ENCODE data around the gene SIN3B. TPM values are rescaled to one million over a fixed set of nuclear protein-coding genes. Genes with fewer than 3 reads are reported as not detected.
"Not testable (repeated sequence)": the region's sequence is repeated elsewhere in the genome, so short reads cannot be mapped to it uniquely, and the experiment has no call there.

Gene SIN3B
- total RNA-seq, 1 experiment from 2014 or later, result 18.8 TPM

DNA sequence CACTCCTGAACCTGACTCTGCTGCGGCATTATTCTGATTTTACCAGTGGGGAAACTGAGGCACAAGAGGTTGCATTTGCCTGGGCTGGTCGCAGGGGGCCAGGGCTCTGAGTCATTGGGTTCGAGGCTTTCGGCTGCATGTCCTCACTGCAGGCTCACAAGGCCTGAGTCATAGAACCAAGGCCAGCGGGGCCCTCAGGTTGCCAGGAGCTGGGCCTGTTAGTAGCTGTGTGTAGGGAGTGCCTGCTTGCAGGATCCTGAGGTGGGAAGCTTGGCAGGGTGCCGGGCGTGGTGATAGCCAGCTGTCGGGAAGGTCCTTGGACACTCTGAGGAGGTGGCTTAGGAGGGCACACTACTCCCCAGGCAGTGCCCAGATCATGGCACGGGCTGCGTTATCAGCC, 38.0 kb downstream of the SIN3B start:
- Histone ChIP-seq H3K36me3 (peaks cover 91% of the 10 kb centered on the region), H3K4me3 (no peak overlapping the region), H3K9me3 (replicated peaks) (no peaks in the 10 kb centered on the region), H3K27me3 (replicated peaks) (no peaks in the 10 kb centered on the region), H3K27ac (no peak overlapping the region), H3K4me1 (replicated peaks) (no peaks in the 10 kb centered on the region)
- DNase-seq (ENCODE audit: low read depth in 1 of 2, low spot score in 2 of 2), result no peak

DNA sequence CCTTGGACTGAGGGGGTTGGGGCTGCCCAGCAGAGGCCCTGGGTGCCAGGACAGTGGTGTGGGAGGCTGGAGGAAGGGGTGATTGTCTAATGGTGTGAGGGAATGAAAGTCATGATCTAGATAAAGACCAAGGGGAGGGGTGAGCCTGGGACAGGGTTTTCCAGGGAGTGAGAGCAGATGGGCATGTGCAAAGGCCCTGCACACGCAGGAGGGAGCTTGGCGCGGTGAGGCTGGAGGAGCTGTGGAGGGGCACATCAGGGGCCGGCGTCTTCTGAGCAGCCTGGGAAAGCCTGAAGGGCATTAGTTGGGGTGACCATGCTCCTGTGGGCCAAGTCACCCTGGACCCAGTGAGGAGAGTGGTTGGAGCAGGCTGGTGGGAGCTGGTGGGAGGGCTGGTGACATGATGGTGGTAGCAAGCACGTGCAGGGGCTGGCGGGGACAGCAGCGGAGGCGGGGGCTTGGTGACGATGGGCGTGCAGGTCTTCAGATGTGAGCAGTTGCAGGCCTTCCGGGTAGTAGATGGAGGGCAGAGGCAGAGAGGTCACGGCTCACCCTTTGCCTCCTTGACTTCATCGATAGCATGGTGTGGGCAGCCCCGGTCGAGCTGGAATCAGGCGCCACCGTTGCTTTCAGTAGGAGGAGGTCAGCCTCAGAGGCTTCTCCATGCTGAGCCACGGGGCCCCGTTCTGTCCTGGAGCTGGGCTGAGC, 39.4 kb downstream of the SIN3B start:
- peaks cover 92% of the 10 kb centered on the region for H3K36me3 ChIP-seq
- H3K27ac ChIP-seq, result no peak overlapping the region
- H3K27me3 ChIP-seq (replicated peaks), result no peaks in the 10 kb centered on the region
- no peaks in the 10 kb centered on the region for H3K9me3 ChIP-seq (replicated peaks)
- no peak overlapping the region for H3K4me3 ChIP-seq
- H3K4me1 ChIP-seq (replicated peaks), result no peaks in the 10 kb centered on the region
- DNase-seq (ENCODE audit: low read depth in 1 of 2, low spot score in 2 of 2), result no peak

DNA sequence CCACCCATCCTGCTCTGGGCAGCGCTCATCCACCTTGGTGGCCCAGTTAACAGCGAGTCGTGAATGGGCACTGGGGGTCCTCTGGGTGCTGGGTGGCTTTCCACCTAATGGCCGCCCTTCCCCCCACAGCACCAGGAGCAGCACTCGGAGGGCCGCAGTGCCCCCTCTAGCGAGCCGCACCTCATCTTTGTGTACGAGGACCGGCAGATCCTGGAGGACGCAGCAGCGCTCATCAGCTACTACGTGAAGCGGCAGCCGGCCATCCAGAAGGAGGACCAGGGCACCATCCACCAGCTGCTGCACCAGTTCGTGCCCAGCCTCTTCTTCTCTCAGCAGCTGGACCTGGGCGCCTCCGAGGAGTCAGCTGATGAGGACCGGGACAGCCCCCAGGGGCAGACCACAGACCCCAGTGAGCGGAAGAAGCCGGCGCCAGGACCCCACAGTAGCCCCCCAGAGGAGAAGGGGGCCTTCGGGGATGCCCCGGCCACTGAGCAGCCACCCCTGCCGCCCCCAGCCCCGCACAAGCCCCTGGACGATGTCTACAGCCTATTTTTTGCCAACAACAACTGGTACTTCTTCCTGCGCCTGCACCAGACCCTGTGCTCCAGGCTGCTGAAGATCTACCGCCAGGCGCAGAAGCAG, 40.3 kb downstream of the SIN3B start:
- Histone ChIP-seq H3K4me3 (no peak overlapping the region), H3K4me1 (replicated peaks) (no peaks in the 10 kb centered on the region), H3K27ac (no peak overlapping the region), H3K9me3 (replicated peaks) (no peaks in the 10 kb centered on the region), H3K27me3 (replicated peaks) (no peaks in the 10 kb centered on the region), H3K36me3 (peaks cover 94% of the 10 kb centered on the region)
- no peak for DNase-seq (ENCODE audit: low read depth in 1 of 2, low spot score in 2 of 2)

GRCh38 chr19:16871871-16872270, 42.7 kb downstream of the SIN3B start:
- H3K27ac ChIP-seq, result no peak overlapping the region
- no peak for DNase-seq (ENCODE audit: low read depth in 1 of 2, low spot score in 2 of 2)
- no peaks in the 10 kb centered on the region for H3K4me1 ChIP-seq (replicated peaks)
- peaks cover 85% of the 10 kb centered on the region for H3K36me3 ChIP-seq
- no peaks in the 10 kb centered on the region for H3K27me3 ChIP-seq (replicated peaks)
- H3K4me3 ChIP-seq, result no peak overlapping the region
- H3K9me3 ChIP-seq (replicated peaks), result no peaks in the 10 kb centered on the region

DNA sequence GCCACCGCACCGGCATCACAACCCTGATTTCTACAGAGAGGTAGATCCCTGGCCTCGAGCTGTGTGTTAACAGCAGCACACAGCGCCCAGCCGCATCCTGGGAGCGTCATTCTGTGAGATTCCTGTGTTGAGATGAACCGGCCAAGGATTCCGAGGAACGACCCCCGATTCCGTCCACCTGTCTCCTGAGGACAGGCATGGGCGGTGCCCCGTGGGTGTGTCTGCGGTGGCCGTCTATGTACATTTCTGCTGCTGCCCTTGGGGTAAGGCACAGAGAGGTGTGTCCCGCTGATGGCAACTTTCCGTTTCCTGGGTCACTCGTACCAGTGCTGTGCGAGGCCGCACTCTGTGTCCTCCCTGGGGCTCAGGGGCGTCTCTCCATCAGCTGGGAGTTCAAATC, 43.5 kb downstream of the SIN3B start:
- Histone ChIP-seq H3K27ac (no peak overlapping the region), H3K4me3 (no peak overlapping the region), H3K36me3 (peaks cover 85% of the 10 kb centered on the region), H3K9me3 (replicated peaks) (no peaks in the 10 kb centered on the region), H3K4me1 (replicated peaks) (no peaks in the 10 kb centered on the region), H3K27me3 (replicated peaks) (no peaks in the 10 kb centered on the region)
- DNase-seq (ENCODE audit: low read depth in 1 of 2, low spot score in 2 of 2), result no peak

DNA sequence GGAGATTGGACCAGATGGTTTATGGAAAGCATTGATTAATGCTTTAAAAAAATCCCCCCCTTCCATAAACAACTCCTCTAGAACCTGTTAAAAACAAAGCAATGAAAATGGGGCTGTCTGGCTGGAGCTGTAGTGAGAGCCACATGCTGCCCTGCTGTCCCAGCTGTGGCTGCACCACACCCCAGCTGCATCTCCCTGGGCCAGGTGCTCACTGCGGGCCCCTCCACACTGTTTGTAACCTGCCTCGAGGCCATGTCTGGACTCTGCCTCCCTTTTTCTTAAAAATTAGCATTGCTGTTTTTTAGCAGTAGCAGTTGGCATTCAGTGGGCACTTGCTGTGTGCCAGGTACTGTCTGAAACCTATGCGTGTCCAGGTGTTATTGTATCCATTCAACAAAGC, 44.4 kb downstream of the SIN3B start:
- Histone ChIP-seq H3K4me3 (no peak overlapping the region), H3K36me3 (peaks cover 85% of the 10 kb centered on the region), H3K4me1 (replicated peaks) (no peaks in the 10 kb centered on the region), H3K27me3 (replicated peaks) (no peaks in the 10 kb centered on the region), H3K27ac (no peak overlapping the region), H3K9me3 (replicated peaks) (no peaks in the 10 kb centered on the region)
- no peak for DNase-seq (ENCODE audit: low read depth in 1 of 2, low spot score in 2 of 2)

GRCh38 chr19:16874250-16874977, 45.2 kb downstream of the SIN3B start:
- H3K27ac ChIP-seq, result no peak overlapping the region
- H3K4me1 ChIP-seq (replicated peaks), result no peaks in the 10 kb centered on the region
- no peak for DNase-seq (ENCODE audit: low read depth in 1 of 2, low spot score in 2 of 2)
- peaks cover 85% of the 10 kb centered on the region for H3K36me3 ChIP-seq
- H3K27me3 ChIP-seq (replicated peaks), result no peaks in the 10 kb centered on the region
- no peak overlapping the region for H3K4me3 ChIP-seq
- no peaks in the 10 kb centered on the region for H3K9me3 ChIP-seq (replicated peaks)

GRCh38 chr19:16874978-16875299, 45.7 kb downstream of the SIN3B start:
- DNase-seq (ENCODE audit: low read depth in 1 of 2, low spot score in 2 of 2); H3K4me1 ChIP-seq (replicated peaks); H3K4me3 ChIP-seq; H3K27me3 ChIP-seq (replicated peaks); H3K9me3 ChIP-seq (replicated peaks); H3K27ac ChIP-seq: not testable (repeated sequence)
- peaks cover 85% of the 10 kb centered on the region for H3K36me3 ChIP-seq

GRCh38 chr19:16875584-16876555, 46.7 kb downstream of the SIN3B start:
- Histone ChIP-seq H3K9me3 (replicated peaks) (no peaks in the 10 kb centered on the region; the same call in 1 of the 2 replicates), H3K36me3 (peaks cover 83% of the 10 kb centered on the region), H3K27me3 (replicated peaks) (no peaks in the 10 kb centered on the region), H3K4me3 (no peak overlapping the region), H3K4me1 (replicated peaks) (no peaks in the 10 kb centered on the region), H3K27ac (no peak overlapping the region)
- DNase-seq (ENCODE audit: low read depth in 1 of 2, low spot score in 2 of 2), result no peak

- no peak for DNase-seq (ENCODE audit: low read depth in 1 of 2, low spot score in 2 of 2)
Measured at GRCh38 chr19:16876904-16877361, 47.7 kb downstream of the SIN3B start.

DNA sequence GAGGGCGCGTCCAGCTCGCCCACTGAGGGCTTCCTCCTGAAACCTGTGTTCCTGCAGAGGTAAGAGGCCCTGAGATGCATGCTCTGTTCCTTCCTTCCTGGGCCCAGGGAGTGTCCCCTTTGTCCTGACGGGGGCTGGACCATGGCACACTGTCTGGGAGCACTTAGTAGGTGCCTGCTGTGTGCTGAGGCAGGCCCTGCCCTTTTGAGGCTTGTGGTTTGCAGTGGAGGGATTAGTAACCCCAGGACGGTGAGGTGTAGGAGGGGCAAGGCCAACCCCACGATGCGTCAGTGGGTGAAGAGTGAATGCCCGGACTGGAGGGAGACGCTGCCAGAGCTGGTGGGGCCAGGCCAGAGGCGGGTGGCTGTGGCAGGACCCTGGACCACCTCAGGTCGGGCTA, 48.4 kb downstream of the SIN3B start:
- no peak for DNase-seq (ENCODE audit: low read depth in 1 of 2, low spot score in 2 of 2)
- no peak overlapping the region for H3K27ac ChIP-seq
- H3K36me3 ChIP-seq, result peaks cover 67% of the 10 kb centered on the region
- H3K4me3 ChIP-seq, result no peak overlapping the region
- no peaks in the 10 kb centered on the region for H3K4me1 ChIP-seq (replicated peaks)
- no peaks in the 10 kb centered on the region for H3K27me3 ChIP-seq (replicated peaks)
- peaks cover 13% of the 10 kb centered on the region for H3K9me3 ChIP-seq (replicated peaks)

More at GRCh38 chr19:16876904-16877361, 47.7 kb downstream of the SIN3B start:
- no peaks in the 10 kb centered on the region for H3K27me3 ChIP-seq (replicated peaks)
- H3K36me3 ChIP-seq, result peaks cover 72% of the 10 kb centered on the region
- H3K27ac ChIP-seq, result no peak overlapping the region
- no peak overlapping the region for H3K4me3 ChIP-seq
- H3K9me3 ChIP-seq (replicated peaks), result peaks cover 6% of the 10 kb centered on the region
- no peaks in the 10 kb centered on the region for H3K4me1 ChIP-seq (replicated peaks)

DNA sequence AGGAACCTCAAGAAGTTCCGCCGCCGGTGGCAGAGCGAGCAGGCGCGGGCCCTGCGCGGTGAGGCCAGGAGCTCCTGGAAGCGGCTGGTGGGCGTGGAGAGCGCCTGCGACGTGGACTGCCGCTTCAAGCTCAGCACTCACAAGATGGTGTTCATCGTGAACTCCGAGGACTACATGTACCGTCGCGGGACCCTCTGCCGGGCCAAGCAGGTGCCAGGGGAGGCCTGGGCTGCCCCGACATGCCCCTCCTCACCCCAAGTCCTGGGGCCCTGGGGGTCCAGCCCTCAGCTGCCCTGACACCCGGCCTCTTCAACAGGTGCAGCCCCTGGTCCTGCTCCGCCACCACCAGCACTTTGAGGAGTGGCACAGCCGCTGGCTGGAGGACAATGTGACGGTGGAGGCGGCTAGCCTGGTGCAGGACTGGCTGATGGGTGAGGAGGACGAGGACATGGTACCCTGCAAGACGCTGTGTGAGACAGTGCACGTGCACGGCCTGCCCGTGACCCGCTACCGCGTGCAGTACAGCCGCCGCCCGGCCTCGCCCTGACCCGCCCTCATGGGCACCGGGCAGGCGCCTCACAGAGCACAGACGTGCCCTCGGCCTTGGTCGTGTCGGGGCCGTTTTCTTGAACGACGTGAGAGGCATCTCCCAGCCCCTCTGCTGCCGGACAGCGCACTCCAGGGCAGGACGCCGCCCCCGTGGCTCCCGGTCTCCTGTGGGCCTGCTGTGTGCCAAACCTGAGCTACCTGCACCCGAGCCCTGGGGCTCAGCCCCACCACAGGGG, 49.2 kb downstream of the SIN3B start:
- no peak for DNase-seq (ENCODE audit: low read depth in 1 of 2, low spot score in 2 of 2)
- Histone ChIP-seq H3K4me3 (no peak overlapping the region), H3K27ac (no peak overlapping the region), H3K4me1 (replicated peaks) (no peaks in the 10 kb centered on the region), H3K36me3 (peaks cover 59% of the 10 kb centered on the region), H3K9me3 (replicated peaks) (peaks cover 17% of the 10 kb centered on the region), H3K27me3 (replicated peaks) (no peaks in the 10 kb centered on the region)
